GM10248 (cell line): ENCODE data around the gene CTSE.

Experiments
- CTCF ChIA-PET: fragments of 300-600 bp; sonication (Branson Sonifier 250); formaldehyde crosslinking; extraction: SDS; loops from one replicate; lab custom pipeline; 2021; ENCODE audit warnings: antibody characterized with exemption; lab: Yijun Ruan, JAX
- POLR2A ChIA-PET: fragments of 350-650 bp; sonication (Branson Sonifier 250); formaldehyde crosslinking; extraction: SDS; loops from one replicate; lab custom pipeline; 2020; ENCODE audit warnings: antibody characterized with exemption; lab: Yijun Ruan, JAX
- DNase-seq: peaks from one replicate; pipeline ENCODE4 v3.0.0; 2012; ENCODE audit errors: extremely low spot score
- TF ChIP-seq, protein P1 (sequence below): IDR thresholded peaks from 2 replicates; pipeline ENCODE4 v1.5.1; 2012; ENCODE audit warnings: mild to moderate bottlenecking, low read depth; ENCODE audit errors: extremely low read depth, missing control alignments, control extremely low read depth

CTSE gene

DNA sequence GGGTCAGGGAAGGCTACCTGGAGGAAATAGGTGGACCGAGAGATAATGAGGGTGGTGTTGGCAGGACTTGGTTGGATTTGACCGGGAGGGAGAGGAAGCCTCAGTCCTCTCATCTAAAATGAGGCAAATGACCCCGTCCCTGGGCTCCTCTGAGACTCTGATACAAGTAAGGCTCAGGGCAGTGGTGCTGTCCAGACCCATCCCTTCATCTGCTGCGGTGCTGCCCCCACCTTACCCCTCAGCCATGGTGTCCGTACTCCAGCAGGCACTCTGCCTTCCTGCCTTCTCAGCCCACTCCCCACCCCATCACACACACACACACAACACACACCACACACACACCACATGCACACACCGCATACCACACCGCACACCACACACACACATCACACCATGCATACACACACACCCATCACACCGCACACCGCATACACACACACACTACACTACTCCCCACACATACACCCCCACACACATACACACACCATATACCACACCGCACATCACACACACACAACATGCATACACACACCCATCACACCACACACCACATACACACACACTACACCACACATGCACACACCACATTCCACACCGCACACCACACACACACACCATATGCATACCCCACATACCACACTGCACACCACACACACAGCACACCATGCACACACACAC, 51.1 kb downstream of the CTSE start:
- DNase-seq, result no peak
- CTCF ChIA-PET, result interaction anchor here (0.8 to 2.2 kb wide), 3 partner anchors 54 to 181 kb away, joined by 3 to 9 read pairs (median 4); no protein-coding TSS in a partner anchor
- TF ChIP-seq, protein P1, sequence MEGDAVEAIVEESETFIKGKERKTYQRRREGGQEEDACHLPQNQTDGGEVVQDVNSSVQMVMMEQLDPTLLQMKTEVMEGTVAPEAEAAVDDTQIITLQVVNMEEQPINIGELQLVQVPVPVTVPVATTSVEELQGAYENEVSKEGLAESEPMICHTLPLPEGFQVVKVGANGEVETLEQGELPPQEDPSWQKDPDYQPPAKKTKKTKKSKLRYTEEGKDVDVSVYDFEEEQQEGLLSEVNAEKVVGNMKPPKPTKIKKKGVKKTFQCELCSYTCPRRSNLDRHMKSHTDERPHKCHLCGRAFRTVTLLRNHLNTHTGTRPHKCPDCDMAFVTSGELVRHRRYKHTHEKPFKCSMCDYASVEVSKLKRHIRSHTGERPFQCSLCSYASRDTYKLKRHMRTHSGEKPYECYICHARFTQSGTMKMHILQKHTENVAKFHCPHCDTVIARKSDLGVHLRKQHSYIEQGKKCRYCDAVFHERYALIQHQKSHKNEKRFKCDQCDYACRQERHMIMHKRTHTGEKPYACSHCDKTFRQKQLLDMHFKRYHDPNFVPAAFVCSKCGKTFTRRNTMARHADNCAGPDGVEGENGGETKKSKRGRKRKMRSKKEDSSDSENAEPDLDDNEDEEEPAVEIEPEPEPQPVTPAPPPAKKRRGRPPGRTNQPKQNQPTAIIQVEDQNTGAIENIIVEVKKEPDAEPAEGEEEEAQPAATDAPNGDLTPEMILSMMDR, result no peak
- POLR2A ChIA-PET, result no interaction called here

DNA sequence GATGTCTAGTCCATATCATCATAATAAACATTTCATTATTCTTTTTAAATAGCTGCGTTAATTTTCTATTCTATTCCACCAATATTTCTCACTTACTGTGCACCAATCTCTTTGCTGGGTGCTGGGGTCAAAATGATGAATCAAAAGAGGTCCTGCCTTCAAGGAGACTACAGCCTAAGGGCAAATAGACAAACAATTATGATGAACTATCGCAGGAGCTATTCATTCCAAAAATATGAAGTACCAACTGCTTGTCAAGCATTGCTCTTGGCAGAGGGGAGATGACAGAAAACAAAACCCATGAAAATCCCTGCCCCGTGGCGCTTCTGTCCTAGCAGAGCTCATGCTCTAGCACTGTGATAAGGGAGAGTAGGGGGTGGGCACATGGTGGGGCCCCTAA, 51.6 kb downstream of the CTSE start:
- ChIA-PET CTCF (interaction anchor here (0.8 to 2.2 kb wide), 5 partner anchors 53 to 316 kb away, joined by 3 to 9 read pairs (median 3); no protein-coding TSS in a partner anchor), POLR2A (no interaction called here)
- no peak for DNase-seq
- TF ChIP-seq, protein P1, result no peak

DNA sequence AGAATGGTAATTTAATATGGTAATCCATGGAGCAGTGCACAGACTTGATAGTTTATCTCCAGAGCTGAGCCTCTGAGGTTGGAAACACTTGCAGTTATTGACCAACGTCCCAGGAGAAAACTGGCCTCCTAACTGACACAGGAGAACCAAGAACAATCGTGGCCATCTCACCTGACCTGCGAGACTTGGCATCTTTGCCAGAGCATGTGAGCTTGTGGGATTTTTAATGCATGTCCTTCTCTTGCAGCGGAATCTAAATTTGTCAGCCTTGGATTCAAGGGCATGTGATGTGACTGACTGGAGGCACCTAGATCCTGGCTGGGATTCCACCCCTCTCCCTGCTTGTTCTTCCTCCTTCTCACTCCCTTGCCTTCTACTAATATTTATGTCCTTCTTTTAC, 52.6 kb downstream of the CTSE start:
- POLR2A ChIA-PET, result no interaction called here
- CTCF ChIA-PET, result interaction anchor here (0.8 to 2.2 kb wide), 7 partner anchors 8 to 315 kb away, joined by 3 to 9 read pairs (median 3); no protein-coding TSS in a partner anchor
- TF ChIP-seq, protein P1, result no peak
- no peak for DNase-seq

DNA sequence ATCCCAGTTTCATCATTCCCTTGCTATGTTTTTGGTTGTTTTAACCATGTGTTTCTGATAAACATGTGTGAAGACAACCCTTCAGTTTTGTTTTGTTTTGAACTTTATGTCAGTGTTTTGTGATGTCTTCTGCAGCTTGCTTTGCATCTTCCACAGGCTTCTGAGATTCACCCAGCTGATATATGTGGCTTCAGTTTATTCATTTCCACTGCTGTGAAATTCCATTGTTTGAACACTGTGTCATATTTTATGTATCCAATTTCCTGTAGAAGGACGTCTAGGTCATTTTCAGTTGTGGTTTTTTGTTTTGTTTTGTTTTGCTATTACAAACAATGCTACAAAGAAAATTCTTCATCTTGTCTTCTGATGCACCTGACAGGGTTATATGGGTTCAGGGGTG, 53.2 kb downstream of the CTSE start:
- CTCF ChIA-PET, result interaction anchor here (0.8 to 2.2 kb wide), 5 partner anchors 8 to 178 kb away, joined by 3 to 9 read pairs (median 4); no protein-coding TSS in a partner anchor
- TF ChIP-seq, protein P1, result no peak
- POLR2A ChIA-PET, result no interaction called here
- no peak for DNase-seq

DNA sequence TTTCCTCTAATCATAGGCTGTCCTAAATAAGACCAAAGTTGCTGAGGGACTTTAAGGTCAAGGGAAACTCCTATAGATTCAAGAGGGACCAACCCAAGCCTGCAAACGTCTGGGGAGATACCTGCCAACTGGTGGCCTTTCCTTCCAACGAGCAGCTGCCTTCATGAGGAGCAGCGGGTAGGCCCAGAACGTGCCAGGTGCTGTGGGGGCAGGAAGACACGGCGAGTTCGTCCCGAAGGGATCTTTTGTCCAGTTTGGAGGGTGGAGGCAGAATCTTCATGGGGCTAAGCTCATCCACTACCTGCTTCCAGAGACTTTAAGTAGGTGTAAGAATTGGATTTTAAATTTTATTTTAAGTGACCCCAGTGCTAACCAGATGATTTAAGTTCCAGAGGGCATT, 54.5 kb downstream of the CTSE start:
- TF ChIP-seq, protein P1, result no peak
- CTCF ChIA-PET, result interaction anchor here (0.9 to 3.6 kb wide), 6 partner anchors 9 to 177 kb away, joined by 3 to 30 read pairs (median 4); no protein-coding TSS in a partner anchor

DNA sequence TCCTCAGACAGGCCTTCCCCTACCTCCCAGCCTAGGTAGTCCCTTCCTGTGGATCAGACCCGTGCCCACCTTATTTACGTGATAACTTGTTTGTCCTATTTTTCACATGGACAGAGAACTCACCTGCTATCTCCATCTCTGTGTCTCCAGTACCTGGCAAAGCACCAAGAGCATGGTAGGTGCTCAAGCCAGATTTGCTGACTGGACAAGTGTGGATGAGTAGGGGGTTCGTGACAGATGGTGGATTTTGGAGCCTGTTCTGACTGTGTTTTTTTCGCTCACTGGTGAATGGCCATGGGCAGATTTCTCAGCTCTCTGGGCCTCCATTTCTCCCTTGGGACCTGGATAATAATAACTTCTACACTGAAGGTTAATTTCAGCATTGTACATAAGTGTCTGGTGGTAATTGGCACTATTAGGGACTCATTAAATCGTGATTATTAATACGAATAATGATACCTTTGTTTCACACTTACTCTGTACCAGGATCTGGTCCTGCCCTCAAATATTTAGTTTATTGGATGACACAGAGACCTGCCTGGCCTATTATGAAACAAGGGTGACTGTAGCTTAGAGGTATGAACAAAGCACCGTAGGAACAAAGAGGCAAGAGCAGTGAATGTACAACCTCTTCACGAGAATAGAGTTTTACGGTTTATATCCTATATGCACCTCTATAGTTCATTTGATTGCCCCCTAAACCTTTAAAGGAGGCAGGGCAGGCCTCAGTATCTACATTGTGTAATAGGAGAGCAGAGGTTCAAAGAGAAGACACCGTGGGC, 56.0 kb downstream of the CTSE start:
- no peak for DNase-seq
- CTCF ChIA-PET, result interaction anchor here (1.0 to 3.6 kb wide), 4 partner anchors 10 to 138 kb away, joined by 3 to 30 read pairs (median 6); no protein-coding TSS in a partner anchor
- POLR2A ChIA-PET, result no interaction called here
- TF ChIP-seq, protein P1, result no peak

More for the DNA sequence above, 54.5 kb downstream of the CTSE start:
- DNase-seq, result no peak
- POLR2A ChIA-PET, result no interaction called here
